OCI-LY7 (cell line): ENCODE measurements around the gene BEND7. TPM values are rescaled to one million over a fixed set of nuclear protein-coding genes. Genes with fewer than 3 reads are reported as not detected.

Experiments used
- BruUV-seq: library from RNA; stranded (reverse); fragments of 400-500 nt; replicated peaks from 2 replicates; lab custom pipeline; 2021; lab: Mats Ljungman, UMichigan
- CTCF ChIA-PET: fragments of 300-600 bp; sonication (Branson Sonifier 250); formaldehyde crosslinking; loops from one replicate; lab custom pipeline; 2022; ENCODE audit warnings: antibody characterized with exemption; ENCODE audit not compliant: unreplicated experiment; lab: Charles Lee
- POLR2A ChIA-PET: fragments of 300-600 bp; sonication (Branson Sonifier 250); formaldehyde crosslinking; loops from one replicate; lab custom pipeline; 2022; ENCODE audit warnings: antibody characterized with exemption; lab: Charles Lee
- DNase-seq: peaks from one replicate; pipeline ENCODE4 v3.0.0-alpha.2; 2015; ENCODE audit warnings: low spot score
- H2AFZ ChIP-seq: fragments of 200-600 bp; sonication (generic), shearing (Covaris generic); 2 replicates; pipeline ENCODE4 v1.6.1; 2014; ENCODE audit warnings: mild to moderate bottlenecking, antibody characterized with exemption, low read length, moderate library complexity
- H3K27ac ChIP-seq: fragments of 200-600 bp; sonication (generic); 2 replicates; pipeline ENCODE4 v1.5.1; 2014; ENCODE audit warnings: mixed run types, low read depth, mild to moderate bottlenecking, moderate library complexity, low read length, inconsistent platforms; ENCODE audit not compliant: poor library complexity, severe bottlenecking
- H3K36me3 ChIP-seq: fragments of 200-600 bp; sonication (generic); 2 replicates; pipeline ENCODE4 v1.6.1; 2014; ENCODE audit warnings: mild to moderate bottlenecking, antibody characterized with exemption, low read length, moderate library complexity, mixed read lengths; ENCODE audit not compliant: insufficient read depth
- H3K4me1 ChIP-seq: fragments of 200-600 bp; sonication (generic); 2 replicates; pipeline ENCODE4 v1.5.1; 2014; ENCODE audit warnings: mild to moderate bottlenecking, low read length; ENCODE audit not compliant: insufficient read depth, poor library complexity, severe bottlenecking
- H3K4me2 ChIP-seq: fragments of 200-600 bp; sonication (generic); 2 replicates; pipeline ENCODE4 v1.6.1; 2014; ENCODE audit warnings: mild to moderate bottlenecking, low read length
- H3K4me3 ChIP-seq: fragments of 200-600 bp; sonication (generic); 2 replicates; pipeline ENCODE4 v1.5.1; 2014; ENCODE audit warnings: mild to moderate bottlenecking, low read depth, low read length; ENCODE audit not compliant: poor library complexity, severe bottlenecking
- H3K79me2 ChIP-seq: fragments of 200-600 bp; sonication (generic); 2 replicates; pipeline ENCODE4 v1.6.1; 2016; ENCODE audit warnings: low read depth, mild to moderate bottlenecking, low read length, moderate library complexity, mixed read lengths; ENCODE audit not compliant: insufficient read depth
- H3K9me2 ChIP-seq: fragments of 200-600 bp; sonication (generic); 2 replicates; pipeline ENCODE4 v1.6.1; 2016; ENCODE audit warnings: mild to moderate bottlenecking, low read length, mixed read lengths; ENCODE audit not compliant: insufficient read depth
- H3K9me3 ChIP-seq: fragments of 200-600 bp; sonication (generic); 2 replicates; pipeline ENCODE4 v1.6.1; 2014; ENCODE audit warnings: mild to moderate bottlenecking, mixed run types, low read length, mixed read lengths
- H4K20me1 ChIP-seq: fragments of 200-600 bp; sonication (generic); 2 replicates; pipeline ENCODE4 v1.6.1; 2014; ENCODE audit warnings: mild to moderate bottlenecking, antibody characterized with exemption, low read length, moderate library complexity, mixed read lengths; ENCODE audit not compliant: insufficient read depth
- CTCF ChIP-seq: fragments of 200-600 bp; sonication (generic); conservative IDR thresholded peaks from 2 replicates; pipeline ENCODE4 v1.5.1; 2014; ENCODE audit warnings: mild to moderate bottlenecking, antibody characterized with exemption, low read length, moderate library complexity, mixed read lengths
- EZH2phosphoT487 ChIP-seq: fragments of 200-600 bp; sonication (generic); IDR thresholded peaks from 2 replicates; pipeline ENCODE4 v1.6.1; 2018; ENCODE audit warnings: low read depth, borderline replicate concordance, mild to moderate bottlenecking, mixed run types, antibody characterized with exemption, low read length, moderate library complexity, mixed read lengths
- intact Hi-C: fragments of 100-400 bp; cut with micrococcal nuclease; formaldehyde crosslinking; loops from one replicate; pipeline ENCODE4 v1.10.0; 2022; ENCODE audit not compliant: unreplicated experiment
- total RNA-seq, 2 experiments: library from RNA; depleted of rRNA in 1 of 2; stranded (reverse); fragments of >200 nt in 1 of 2; shearing (Covaris generic) in 1 of 2; gene quantifications; 2 replicates each; pipeline ENCODE4 v1.2.3, GENCODE V29; 2014 to 2022

Gene BEND7
- total RNA-seq, 2 experiments from 2014 or later = not detected

GRCh38 chr10:13483951-13484350 lies 44.9 kb downstream of the BEND7 start:
- Histone ChIP-seq H3K9me2 (no peaks in the 10 kb centered on the region), H3K9me3 (no peaks in the 10 kb centered on the region), H3K4me3 (no peak overlapping the region), H4K20me1 (no peaks in the 10 kb centered on the region), H3K36me3 (no peaks in the 10 kb centered on the region), H3K79me2 (no peaks in the 10 kb centered on the region), H3K27ac (no peak overlapping the region), H2AFZ (peak overlapping the region; percentile 18; the same call in 1 of the 2 replicates), H3K4me1 (no peaks in the 10 kb centered on the region), H3K4me2 (no peak overlapping the region)
- peak; percentile 2 for DNase-seq
- BruUV-seq = no TSS peak
- TF ChIP-seq CTCF (no peak), EZH2phosphoT487 (no peak)
- intact Hi-C loops = no loop called here
- ChIA-PET CTCF (no interaction called here), POLR2A (interaction anchor here (0.6 to 1.1 kb wide), 4 partner anchors 68 to 900 kb away, joined by 3 to 5 read pairs (median 3); no protein-coding TSS in a partner anchor)

GRCh38 chr10:13483073-13483472 lies 45.7 kb downstream of the BEND7 start:
- TF ChIP-seq EZH2phosphoT487 (no peak), CTCF (no peak)
- BruUV-seq = no TSS peak

DNA sequence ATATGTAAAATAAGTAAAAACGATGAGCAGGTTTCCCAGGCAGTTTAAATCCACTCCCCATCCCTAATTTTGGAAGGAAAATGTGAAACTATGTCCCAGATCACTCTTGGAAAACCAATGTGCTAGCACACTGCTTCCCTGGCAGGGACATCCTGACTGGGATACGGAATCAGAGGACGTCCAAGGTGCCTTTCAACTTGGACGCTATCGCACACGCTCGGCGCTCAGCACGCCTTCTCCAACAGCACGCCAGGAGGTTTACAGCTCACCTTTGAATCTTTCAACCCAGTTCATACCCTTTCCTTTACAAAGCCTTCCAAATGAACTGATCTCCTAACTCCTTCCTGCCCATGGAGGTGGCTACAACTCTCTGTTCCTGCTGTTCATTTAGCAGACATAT lies 47.1 kb downstream of the BEND7 start:
- no peaks in the 10 kb centered on the region for H3K9me3 ChIP-seq
- CTCF ChIA-PET = no interaction called here
- H3K4me3 ChIP-seq = no peak overlapping the region
- POLR2A ChIA-PET = interaction anchor here (1.0 kb wide), 1 partner anchor 48 kb away, joined by 5 read pairs; no protein-coding TSS in a partner anchor
- H3K4me2 ChIP-seq = no peak overlapping the region
- H3K36me3 ChIP-seq = no peaks in the 10 kb centered on the region
- no peak overlapping the region for H3K27ac ChIP-seq
- H3K9me2 ChIP-seq = no peaks in the 10 kb centered on the region
- no peak for DNase-seq
- no peaks in the 10 kb centered on the region for H4K20me1 ChIP-seq
- TF ChIP-seq EZH2phosphoT487 (no peak), CTCF (no peak)
- intact Hi-C loops = no loop called here
- H2AFZ ChIP-seq = no peak overlapping the region
- H3K4me1 ChIP-seq = no peaks in the 10 kb centered on the region
- no peaks in the 10 kb centered on the region for H3K79me2 ChIP-seq
- BruUV-seq = no TSS peak

More at GRCh38 chr10:13483073-13483472, 45.7 kb downstream of the BEND7 start:
- CTCF ChIA-PET = no interaction called here
- no peak for DNase-seq
- H3K9me3 ChIP-seq = no peaks in the 10 kb centered on the region
- no peaks in the 10 kb centered on the region for H4K20me1 ChIP-seq
- no peak overlapping the region for H2AFZ ChIP-seq
- no peaks in the 10 kb centered on the region for H3K36me3 ChIP-seq
- no peak overlapping the region for H3K4me2 ChIP-seq
- intact Hi-C loops = no loop called here
- no peak overlapping the region for H3K27ac ChIP-seq
- H3K79me2 ChIP-seq = no peaks in the 10 kb centered on the region
- H3K4me1 ChIP-seq = no peaks in the 10 kb centered on the region
- H3K4me3 ChIP-seq = no peak overlapping the region
- POLR2A ChIA-PET = no interaction called here
- no peaks in the 10 kb centered on the region for H3K9me2 ChIP-seq
